Breast epithelium (tissue), 3 donors: Measurements from ENCODE around the gene NCK2.

ENCODE experiments used
- CTCF ChIP-seq, 3 donors: fragments of 450-650 bp; IDR thresholded peaks; one replicate each; pipeline ENCODE4 v1.5.1; 2016 to 2017; ENCODE audit warnings: antibody characterized with exemption in 3 of 3, mild to moderate bottlenecking in 3 of 3, moderate library complexity in 3 of 3
- POLR2AphosphoS5 ChIP-seq, 3 donors: sonication (generic); formaldehyde crosslinking; IDR thresholded peaks; one replicate each; pipeline ENCODE4 v1.6.1; 2017; ENCODE audit warnings: antibody characterized with exemption in 3 of 3

GRCh38 chr2:105924271-105924670, 179.6 kb downstream of the NCK2 start:
- TF ChIP-seq POLR2AphosphoS5 (IDR thresholded peaks at IDR 0.05) (no peak), CTCF (IDR thresholded peaks at IDR 0.05) (no peak)
